K562 (cell line): ENCODE results near the gene AFF3. TPM values are rescaled to one million over a fixed set of nuclear protein-coding genes. Genes with fewer than 3 reads are reported as not detected.

ENCODE experiments used
- ATAC-seq: fragments of 200-7000 bp; cut with Tn5 transposase; 3 replicates; pipeline ENCODE4 v1.9.1; 2020; ENCODE audit warnings: moderate library complexity
- BruUV-seq: library from RNA; stranded (reverse); fragments of 400-500 nt; replicated peaks from 2 replicates; lab custom pipeline; 2021; lab: Mats Ljungman, UMichigan
- CTCF ChIA-PET: fragments of 300-600 bp; formaldehyde crosslinking; extraction: SDS; loops from one replicate; lab custom pipeline; 2021; ENCODE audit warnings: low intra/inter-chr PET ratio; lab: Yijun Ruan, JAX
- POLR2A ChIA-PET: fragments of 300-600, 350-650 bp; sonication (Branson Sonifier 250); formaldehyde crosslinking; extraction: SDS; loops from one replicate; lab custom pipeline; 2021; ENCODE audit warnings: antibody characterized with exemption, inconsistent platforms; lab: Yijun Ruan, JAX
- DNase-seq, 4 experiments: peaks; one replicate each; pipeline versions ENCODE4 v3.0.0 to v3.0.0-alpha.2; 2011 to 2018; ENCODE audit warnings: low spot score in 3 of 4, mixed read lengths in 3 of 4; ENCODE audit errors: extremely low read depth in 1 of 4
- FAIRE-seq: peaks from 2 replicates; lab custom pipeline; 2011; peaks lifted over from hg19 to GRCh38; lab: Jason Lieb, UNC
- H2AFZ ChIP-seq: 2 replicates; pipeline ENCODE4 v1.6.0; 2011; ENCODE audit warnings: low read depth, low read length, control low read depth, inconsistent platforms
- H3K27ac ChIP-seq: fragments of 200-600 bp; 3 replicates; pipeline ENCODE4 v1.8.0; 2011; ENCODE audit warnings: low read depth, mild to moderate bottlenecking, control low read depth, inconsistent platforms, low read length, moderate library complexity, mixed read lengths; ENCODE audit errors: extremely low read depth
- H3K27me3 ChIP-seq, 2 experiments: fragments of 300-600 bp in 1 of 2; 2 replicates in 1 of 2; 3 replicates in 1 of 2; pipeline versions ENCODE4 v1.6.0 to v1.8.0; 2011; ENCODE audit warnings: inconsistent platforms in 2 of 2, low read length in 2 of 2, mild to moderate bottlenecking in 1 of 2, mixed read lengths in 1 of 2, moderate library complexity in 1 of 2; ENCODE audit not compliant: control insufficient read depth in 2 of 2, insufficient read depth in 2 of 2
- H3K36me3 ChIP-seq: fragments of 300-600 bp; 3 replicates; pipeline ENCODE4 v1.8.0; 2011; ENCODE audit warnings: mild to moderate bottlenecking, low read length, inconsistent platforms; ENCODE audit not compliant: control insufficient read depth, insufficient read depth
- H3K4me1 ChIP-seq, 2 experiments: fragments of 200-600 bp in 1 of 2; replicated peaks in 1 of 2; 2 replicates in 1 of 2; 3 replicates in 1 of 2; pipeline versions ENCODE4 v1.5.1 to v1.8.0; 2011; ENCODE audit warnings: inconsistent platforms in 2 of 2, low read length in 2 of 2, mild to moderate bottlenecking in 1 of 2, mixed read lengths in 1 of 2, moderate library complexity in 1 of 2; ENCODE audit not compliant: control insufficient read depth in 2 of 2, insufficient read depth in 2 of 2
- H3K4me2 ChIP-seq: 2 replicates; pipeline ENCODE4 v1.6.1; 2011; ENCODE audit warnings: low read length, control low read depth, inconsistent platforms, mixed read lengths; ENCODE audit not compliant: insufficient read depth
- H3K4me3 ChIP-seq: fragments of 200-600 bp; sonication (generic), shearing (Covaris generic); 2 replicates; pipeline ENCODE4 v1.5.1; 2016; ENCODE audit warnings: control low read depth, inconsistent platforms
- H3K79me2 ChIP-seq: fragments of 200-600 bp; 3 replicates; pipeline ENCODE4 v1.8.0; 2011; ENCODE audit warnings: low read length, inconsistent platforms; ENCODE audit not compliant: control insufficient read depth, insufficient read depth
- H3K9ac ChIP-seq, 2 experiments: 2 replicates each; pipeline versions ENCODE4 v1.6.0 to v1.6.1; 2011; ENCODE audit warnings: low read depth in 2 of 2, low read length in 2 of 2, control low read depth in 1 of 2, inconsistent platforms in 1 of 2, mild to moderate bottlenecking in 1 of 2, mixed read lengths in 1 of 2; ENCODE audit not compliant: insufficient read depth in 1 of 2
- H3K9me1 ChIP-seq: one replicate; pipeline ENCODE4 v1.6.0; 2011; ENCODE audit warnings: inconsistent platforms, mild to moderate bottlenecking, low read length, moderate library complexity; ENCODE audit not compliant: control insufficient read depth, insufficient read depth
- H3K9me3 ChIP-seq: replicated peaks from 2 replicates; pipeline ENCODE4 v1.5.1; 2011; ENCODE audit warnings: low read depth, low read length, inconsistent platforms; ENCODE audit not compliant: control insufficient read depth, insufficient read depth
- H4K20me1 ChIP-seq: replicated peaks from 2 replicates; pipeline ENCODE4 v1.6.1; 2011; ENCODE audit warnings: low read length, inconsistent platforms, mixed read lengths; ENCODE audit not compliant: control insufficient read depth, insufficient read depth
- BCOR ChIP-seq: fragments of 450-650 bp; IDR thresholded peaks from 2 replicates; pipeline ENCODE4 v1.6.1; 2016
- CBFA2T3 ChIP-seq: fragments of 450-650 bp; IDR thresholded peaks from 2 replicates; pipeline ENCODE4 v1.6.1; 2017
- HMG20A ChIP-seq: fragments of 450-650 bp; formaldehyde crosslinking; conservative IDR thresholded peaks from 2 replicates; pipeline ENCODE4 v1.4.0; 2020; ENCODE audit warnings: mild to moderate bottlenecking, mixed read lengths
- NR1H2 ChIP-seq: sonication (generic); formaldehyde crosslinking; IDR thresholded peaks from 2 replicates; pipeline ENCODE4 v1.4.0; 2020; ENCODE audit warnings: mild to moderate bottlenecking, missing genetic modification reagents
- POLR2B ChIP-seq: fragments of 450-650 bp; IDR thresholded peaks from 2 replicates; pipeline ENCODE4 v1.6.1; 2018; ENCODE audit warnings: low read depth; ENCODE audit not compliant: partially characterized antibody
- SP1 ChIP-seq: sonication (generic); formaldehyde crosslinking; IDR thresholded peaks from 2 replicates; pipeline ENCODE4 v1.8.1; 2022; ENCODE audit warnings: mild to moderate bottlenecking, missing genetic modification reagents
- SREBF1 ChIP-seq: fragments of 150-350 bp; IDR thresholded peaks from 2 replicates; pipeline ENCODE4 v1.6.1; 2014; ENCODE audit warnings: antibody characterized with exemption, low read depth, low read length, borderline replicate concordance
- TCF3 ChIP-seq: sonication (generic); formaldehyde crosslinking; IDR thresholded peaks from 2 replicates; pipeline ENCODE4 v1.4.0; 2020; ENCODE audit warnings: mild to moderate bottlenecking, missing genetic modification reagents
- ZBED1 ChIP-seq: IDR thresholded peaks from 2 replicates; pipeline ENCODE4 v1.6.1; 2014
- WGBS: fragments of 100-300 bp; shearing (Covaris generic); methylation state at CpG from one replicate; pipeline ENCODE4 v1.1.6; 2016; ENCODE audit warnings: low coverage, mixed read lengths; ENCODE audit not compliant: insufficient coverage; ENCODE audit errors: missing lambda C conversion rate; 5-methylcytosine and 5-hydroxymethylcytosine counted together
- in situ Hi-C: fragments of 300-500 bp; cut with MboI; formaldehyde crosslinking; loops from 4 replicates; pipeline ENCODE4 v1.15.0; 2018; ENCODE audit warnings: inconsistent platforms, mixed read lengths
- intact Hi-C: fragments of 100-400 bp; cut with micrococcal nuclease; formaldehyde crosslinking; loops from 2 replicates; pipeline ENCODE4 v1.14.2; 2022
- polyA plus RNA-seq, 8 experiments: library from polyadenylated mRNA; depleted of rRNA in 4 of 8; stranded (reverse) in 5 of 8; unstranded in 3 of 8; fragments of >200 nt; fragmentation: Nextera tagmentation in 2 of 8; fragmentation: Illumina TruSeq in 1 of 8; extraction: Ambion mirVana in 2 of 8; extraction: Trizol in 1 of 8; gene quantifications; 2 replicates each; pipeline versions ENCODE4 v1.2.1 to v1.2.3, GENCODE V29; 2011 to 2014; ENCODE audit warnings: inconsistent platforms in 1 of 8, missing spikeins in 1 of 8
- total RNA-seq, 7 experiments: library from RNA; depleted of rRNA in 6 of 7; stranded (reverse); fragments of >200 nt in 6 of 7; fragmentation: Illumina TruSeq in 2 of 7; extraction: Trizol in 2 of 7; gene quantifications; 2 replicates each; pipeline versions ENCODE4 v1.2.1 to v1.2.3, GENCODE V29; 2011 to 2021; ENCODE audit warnings: low replicate concordance in 1 of 7
- TF ChIP-seq, protein P1 (sequence below): fragments of 450-650 bp; IDR thresholded peaks from 2 replicates; pipeline ENCODE4 v1.6.1; 2016; ENCODE audit warnings: missing biosample characterization, missing genetic modification characterization

Gene AFF3
- total and polyA plus RNA-seq, 9 of the 15 experiments (the other 6 are each of a cell fraction or from before 2014, with no cell fraction given) = 0.02 to 0.11 TPM; not detected in 7

DNA sequence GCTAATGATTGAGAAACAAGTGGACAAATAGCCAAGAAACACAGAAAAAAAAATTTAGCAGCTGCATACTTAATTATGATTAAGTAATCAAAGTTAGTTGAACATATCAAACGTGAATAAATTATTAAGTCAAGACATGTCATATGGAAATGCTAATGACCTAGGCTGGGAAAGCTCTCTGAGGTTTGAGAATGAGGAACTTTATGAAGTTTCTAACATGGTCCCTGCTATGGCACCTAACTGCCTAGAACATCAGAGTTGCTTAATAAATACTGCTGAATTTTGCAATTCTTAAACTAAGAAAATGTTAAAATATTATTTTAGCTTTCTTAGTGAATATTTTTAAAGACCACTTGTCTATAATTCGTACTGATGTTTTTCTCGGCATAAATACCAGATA, 99.8 kb downstream of the AFF3 start:
- no peaks in the 10 kb centered on the region for H3K4me1 ChIP-seq
- ChIA-PET POLR2A (interaction anchor here (1.0 kb wide), 1 partner anchor 126 kb away, joined by 4 read pairs; no protein-coding TSS in a partner anchor), CTCF (no interaction called here)
- no peak overlapping the region for H2AFZ ChIP-seq
- no peaks in the 10 kb centered on the region for H3K79me2 ChIP-seq
- in situ Hi-C loops (no loop called here), intact Hi-C loops (no loop called here)
- TF ChIP-seq POLR2B = no peak
- no peak for TF ChIP-seq CBFA2T3
- no peak for TF ChIP-seq TCF3 (CRISPR knock-in tag)
- TF ChIP-seq NR1H2 (CRISPR knock-in tag) = no peak
- TF ChIP-seq HMG20A (CRISPR knock-in tag) = no peak
- no peak for TF ChIP-seq ZBED1
- no peak for TF ChIP-seq BCOR
- TF ChIP-seq, protein P1, sequence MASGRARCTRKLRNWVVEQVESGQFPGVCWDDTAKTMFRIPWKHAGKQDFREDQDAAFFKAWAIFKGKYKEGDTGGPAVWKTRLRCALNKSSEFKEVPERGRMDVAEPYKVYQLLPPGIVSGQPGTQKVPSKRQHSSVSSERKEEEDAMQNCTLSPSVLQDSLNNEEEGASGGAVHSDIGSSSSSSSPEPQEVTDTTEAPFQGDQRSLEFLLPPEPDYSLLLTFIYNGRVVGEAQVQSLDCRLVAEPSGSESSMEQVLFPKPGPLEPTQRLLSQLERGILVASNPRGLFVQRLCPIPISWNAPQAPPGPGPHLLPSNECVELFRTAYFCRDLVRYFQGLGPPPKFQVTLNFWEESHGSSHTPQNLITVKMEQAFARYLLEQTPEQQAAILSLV = no peak
- no peak for TF ChIP-seq SP1
- TF ChIP-seq SREBF1 = no peak
- FAIRE-seq (no peak), ATAC-seq (no peak), DNase-seq (no peak)
- 0% methylated on average over 3 of the region's 3 CpGs for WGBS
- no peak overlapping the region for H3K9ac ChIP-seq
- BruUV-seq = no TSS peak
- peaks cover 5 to 24% of the 10 kb centered on the region in 2 experiments; a peak in 4 of 5 replicates for H3K27me3 ChIP-seq
- no peak overlapping the region for H3K4me3 ChIP-seq
- H3K36me3 ChIP-seq = no peaks in the 10 kb centered on the region
- H3K27ac ChIP-seq = no peak overlapping the region
- no peaks in the 10 kb centered on the region for H3K9me1 ChIP-seq
- no peak overlapping the region for H3K4me2 ChIP-seq
- no peaks in the 10 kb centered on the region for H4K20me1 ChIP-seq
- no peaks in the 10 kb centered on the region for H3K9me3 ChIP-seq
